OCI-LY3 (cell line): Measurements from ENCODE around the gene PHF3.

Source experiments
- H2AFZ ChIP-seq: fragments of 200-600, 300-600 bp; shearing (Covaris generic); 2 replicates; pipeline ENCODE4 v1.6.0; 2014; ENCODE audit warnings: antibody characterized with exemption, low read depth, low read length
- H3K27ac ChIP-seq: fragments of 200-600, 300-600 bp; sonication (generic); 2 replicates; pipeline ENCODE4 v1.5.1; 2014; ENCODE audit warnings: mild to moderate bottlenecking, low read length, moderate library complexity, mixed read lengths
- H3K27me3 ChIP-seq: fragments of 200-600, 300-600 bp; sonication (generic); 2 replicates; pipeline ENCODE4 v1.6.1; 2014; ENCODE audit warnings: low read depth, low read length, mixed read lengths
- H3K36me3 ChIP-seq: fragments of 200-600, 300-600 bp; sonication (generic); replicated peaks from 2 replicates; pipeline ENCODE3; 2014; ENCODE audit warnings: low read depth, low read length, mixed read lengths
- H3K4me1 ChIP-seq: fragments of 300-600, 200-600 bp; sonication (generic); 2 replicates; pipeline ENCODE4 v1.6.1; 2014; ENCODE audit warnings: low read length, mixed read lengths
- H3K4me2 ChIP-seq: fragments of 200-600, 300-600 bp; sonication (generic); 2 replicates; pipeline ENCODE4 v1.6.1; 2014; ENCODE audit warnings: low read length, mixed read lengths
- H3K4me3 ChIP-seq: fragments of 300-600, 200-600 bp; sonication (generic); 2 replicates; pipeline ENCODE4 v1.5.1; 2014; ENCODE audit warnings: antibody characterized with exemption, mild to moderate bottlenecking, low read length, moderate library complexity
- H3K79me2 ChIP-seq: fragments of 300-600, 200-600 bp; shearing (Covaris generic); 2 replicates; pipeline ENCODE4 v1.6.1; 2014; ENCODE audit warnings: mild to moderate bottlenecking, low read length, mixed read lengths
- H3K9ac ChIP-seq: fragments of 300-600, 200-600 bp; shearing (Covaris generic); 2 replicates; pipeline ENCODE4 v1.6.0; 2014; ENCODE audit warnings: mild to moderate bottlenecking, low read length, moderate library complexity
- H3K9me3 ChIP-seq: fragments of 200-600, 300-600 bp; shearing (Covaris generic); 2 replicates; pipeline ENCODE4 v1.6.1; 2014; ENCODE audit warnings: low read length, mixed read lengths; ENCODE audit not compliant: insufficient read depth
- H4K20me1 ChIP-seq: fragments of 200-600, 300-600 bp; sonication (generic); 2 replicates; pipeline ENCODE4 v1.6.1; 2016; ENCODE audit warnings: low read length, mixed read lengths; ENCODE audit not compliant: insufficient read depth
- CTCF ChIP-seq: fragments of 200-600, 300-600 bp; sonication (generic); IDR thresholded peaks from 2 replicates; pipeline ENCODE4 v1.5.1; 2014; ENCODE audit warnings: antibody characterized with exemption, low read length, low read depth
- EZH2phosphoT487 ChIP-seq: fragments of 200-600 bp; shearing (Covaris generic); IDR thresholded peaks from 2 replicates; pipeline ENCODE4 v1.6.1; 2018; ENCODE audit warnings: antibody characterized with exemption, mixed run types, low read depth

PHF3 gene

GRCh38 chr6:63674635-63675034, 39.0 kb downstream of the PHF3 start:
- H3K27ac ChIP-seq = no peak overlapping the region
- H3K36me3 ChIP-seq = peaks cover 8% of the 10 kb centered on the region
- no peak for TF ChIP-seq EZH2phosphoT487
- TF ChIP-seq CTCF = no peak
- H3K9me3 ChIP-seq = no peaks in the 10 kb centered on the region
- H3K4me1 ChIP-seq = peaks cover 8% of the 10 kb centered on the region
- peaks cover 85% of the 10 kb centered on the region for H4K20me1 ChIP-seq
- no peak overlapping the region for H2AFZ ChIP-seq
- H3K79me2 ChIP-seq = peaks cover 74% of the 10 kb centered on the region
- H3K4me3 ChIP-seq = no peak overlapping the region
- H3K27me3 ChIP-seq = no peaks in the 10 kb centered on the region
- H3K9ac ChIP-seq = no peak overlapping the region
- no peak overlapping the region for H3K4me2 ChIP-seq

- peaks cover 8% of the 10 kb centered on the region for H3K36me3 ChIP-seq
- no peak overlapping the region for H3K4me2 ChIP-seq
- H3K4me1 ChIP-seq = peaks cover 8% of the 10 kb centered on the region
- no peak overlapping the region for H3K27ac ChIP-seq
- TF ChIP-seq CTCF (no peak), EZH2phosphoT487 (no peak)
- peaks cover 85% of the 10 kb centered on the region for H4K20me1 ChIP-seq
- no peak overlapping the region for H3K9ac ChIP-seq
- H3K4me3 ChIP-seq = no peak overlapping the region
- H3K27me3 ChIP-seq = no peaks in the 10 kb centered on the region
- peaks cover 73% of the 10 kb centered on the region for H3K79me2 ChIP-seq
- H3K9me3 ChIP-seq = no peaks in the 10 kb centered on the region
- H2AFZ ChIP-seq = no peak overlapping the region
Observed at GRCh38 chr6:63675138-63675537, 39.5 kb downstream of the PHF3 start.

- H4K20me1 ChIP-seq = peaks cover 86% of the 10 kb centered on the region
- no peak overlapping the region for H3K27ac ChIP-seq
- peaks cover 8% of the 10 kb centered on the region for H3K4me1 ChIP-seq
- H3K79me2 ChIP-seq = peaks cover 73% of the 10 kb centered on the region
- no peak overlapping the region for H2AFZ ChIP-seq
- no peaks in the 10 kb centered on the region for H3K9me3 ChIP-seq
- peaks cover 12% of the 10 kb centered on the region for H3K36me3 ChIP-seq
- no peaks in the 10 kb centered on the region for H3K27me3 ChIP-seq
- no peak overlapping the region for H3K9ac ChIP-seq
- no peak overlapping the region for H3K4me3 ChIP-seq
- TF ChIP-seq CTCF = no peak
- TF ChIP-seq EZH2phosphoT487 = no peak
- H3K4me2 ChIP-seq = no peak overlapping the region
Observed at GRCh38 chr6:63676412-63677114, 41.0 kb downstream of the PHF3 start.

- Histone ChIP-seq H3K9ac (no peak overlapping the region), H3K4me2 (no peak overlapping the region), H3K36me3 (peaks cover 17% of the 10 kb centered on the region), H2AFZ (no peak overlapping the region), H3K79me2 (peaks cover 78% of the 10 kb centered on the region), H3K4me3 (no peak overlapping the region), H3K4me1 (peaks cover 7% of the 10 kb centered on the region), H3K9me3 (no peaks in the 10 kb centered on the region), H4K20me1 (peaks cover 90% of the 10 kb centered on the region), H3K27ac (no peak overlapping the region), H3K27me3 (no peaks in the 10 kb centered on the region)
- TF ChIP-seq CTCF (no peak), EZH2phosphoT487 (no peak)
Observed at GRCh38 chr6:63677282-63677681, 41.7 kb downstream of the PHF3 start.
